HG02759 (cell line): ENCODE data around the gene RIMKLA.

Experiments used
- ATAC-seq: cut with Tn5 transposase; IDR thresholded peaks from one replicate; pipeline ENCODE4 v1.9.1; 2021; ENCODE audit warnings: mild to moderate bottlenecking, moderate library complexity; ENCODE audit not compliant: unreplicated experiment

The RIMKLA gene

GRCh38 chr1:42370876-42371549, 9.6 kb upstream of the RIMKLA start:
- no peak for ATAC-seq

- no peak for ATAC-seq
Measured at GRCh38 chr1:42372796-42373195, 7.8 kb upstream of the RIMKLA start.

GRCh38 chr1:42379794-42380585, 602 bp upstream of the RIMKLA start:
- peak; percentile 53 for ATAC-seq

- no peak for ATAC-seq
Measured at GRCh38 chr1:42381280-42381673, 685 bp downstream of the RIMKLA start.

- ATAC-seq = no peak
Measured at GRCh38 chr1:42385283-42385682, 4.7 kb downstream of the RIMKLA start.

- no peak for ATAC-seq
Measured at GRCh38 chr1:42386051-42386450, 5.5 kb downstream of the RIMKLA start.

- no peak for ATAC-seq
Measured at GRCh38 chr1:42392255-42392654, 11.7 kb downstream of the RIMKLA start.

- ATAC-seq = no peak
Measured at GRCh38 chr1:42392967-42393848, 12.6 kb downstream of the RIMKLA start.

GRCh38 chr1:42399315-42400100, 18.9 kb downstream of the RIMKLA start:
- no peak for ATAC-seq

- no peak for ATAC-seq
Measured at GRCh38 chr1:42403880-42404400, 23.3 kb downstream of the RIMKLA start.

- ATAC-seq = no peak
Measured at GRCh38 chr1:42414551-42415496, 34.2 kb downstream of the RIMKLA start.

- no peak for ATAC-seq
Measured at GRCh38 chr1:42417166-42417565, 36.6 kb downstream of the RIMKLA start.

GRCh38 chr1:42418516-42418915, 37.9 kb downstream of the RIMKLA start:
- ATAC-seq = no peak

- ATAC-seq = no peak
Measured at GRCh38 chr1:42419126-42419821, 38.7 kb downstream of the RIMKLA start.

GRCh38 chr1:42420121-42420520, 39.5 kb downstream of the RIMKLA start:
- no peak for ATAC-seq

- no peak for ATAC-seq
Measured at GRCh38 chr1:42420911-42421585, 40.5 kb downstream of the RIMKLA start.

GRCh38 chr1:42422737-42423136, 42.1 kb downstream of the RIMKLA start:
- no peak for ATAC-seq

- ATAC-seq = no peak
Measured at GRCh38 chr1:42423681-42424080, 43.1 kb downstream of the RIMKLA start.
